HG03432 (cell line): ENCODE results near the gene LPO.

Experiments used
- ATAC-seq: cut with Tn5 transposase; IDR thresholded peaks from one replicate; pipeline ENCODE4 v1.9.1; 2021; ENCODE audit warnings: mild to moderate bottlenecking, moderate library complexity; ENCODE audit not compliant: unreplicated experiment

The LPO gene

DNA sequence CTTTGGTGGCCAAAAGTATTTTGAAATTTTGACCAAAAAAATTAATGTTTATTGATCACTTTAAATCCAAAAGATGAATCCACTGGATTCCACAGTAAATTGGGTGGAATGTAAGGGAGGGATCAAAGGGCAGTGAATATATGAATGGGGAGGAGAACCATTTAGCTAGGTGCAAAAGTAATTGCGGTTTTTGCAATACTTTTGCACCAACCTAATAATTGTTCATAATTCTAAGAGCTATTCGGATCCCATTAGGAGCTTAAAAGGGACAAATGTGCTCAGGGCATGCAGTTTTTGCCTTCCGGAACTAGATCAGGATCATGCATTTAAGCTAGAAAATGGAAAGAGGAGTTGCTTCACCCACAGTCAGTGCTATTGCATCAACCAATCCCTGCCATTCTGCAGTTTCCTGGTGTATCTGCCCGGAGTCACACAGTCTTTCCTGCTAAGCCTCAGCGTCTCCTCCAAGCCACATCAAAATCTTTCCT is at the start of gene LPO:
TSS of gene LPO (plus strand) at position 438 of the 488 bp plus-strand sequence. CDS start 4,396 bp downstream, outside the sequence.
- no peak for ATAC-seq

DNA sequence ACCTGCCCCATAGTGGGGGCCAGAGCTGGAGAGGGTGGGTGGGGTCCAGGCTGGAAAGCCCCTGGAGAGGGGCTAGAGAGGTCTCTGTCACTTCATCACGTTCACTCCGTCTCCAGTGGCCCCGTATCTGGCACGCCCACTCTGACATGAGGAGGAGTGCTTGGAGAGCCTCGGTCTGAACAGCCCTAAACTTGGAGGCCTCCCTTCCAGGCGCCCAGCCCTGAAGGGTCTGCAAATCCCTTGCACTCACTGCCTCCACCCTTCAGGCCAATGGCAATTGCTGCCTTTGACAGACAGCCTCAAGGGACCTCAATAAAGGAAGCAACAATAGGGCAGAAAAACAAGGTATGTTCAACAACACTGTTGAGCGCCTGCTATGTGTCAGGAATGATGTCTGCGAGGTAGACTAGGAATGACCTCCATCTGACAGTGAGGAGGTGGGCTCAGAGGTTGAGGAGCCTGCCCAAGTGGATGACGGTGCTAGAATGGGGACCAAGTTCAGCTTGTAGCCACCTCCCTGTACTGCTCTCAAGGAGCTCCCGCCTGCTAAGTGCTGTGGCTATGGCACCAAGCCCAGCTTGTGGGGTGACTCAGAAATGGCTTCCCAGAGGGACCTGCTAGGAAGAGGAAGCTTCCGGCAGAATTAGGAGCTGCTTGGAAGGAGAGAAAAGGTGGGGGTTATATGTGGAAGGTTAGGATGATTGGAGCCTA is 48.8 kb upstream of the LPO start:
- no peak for ATAC-seq

DNA sequence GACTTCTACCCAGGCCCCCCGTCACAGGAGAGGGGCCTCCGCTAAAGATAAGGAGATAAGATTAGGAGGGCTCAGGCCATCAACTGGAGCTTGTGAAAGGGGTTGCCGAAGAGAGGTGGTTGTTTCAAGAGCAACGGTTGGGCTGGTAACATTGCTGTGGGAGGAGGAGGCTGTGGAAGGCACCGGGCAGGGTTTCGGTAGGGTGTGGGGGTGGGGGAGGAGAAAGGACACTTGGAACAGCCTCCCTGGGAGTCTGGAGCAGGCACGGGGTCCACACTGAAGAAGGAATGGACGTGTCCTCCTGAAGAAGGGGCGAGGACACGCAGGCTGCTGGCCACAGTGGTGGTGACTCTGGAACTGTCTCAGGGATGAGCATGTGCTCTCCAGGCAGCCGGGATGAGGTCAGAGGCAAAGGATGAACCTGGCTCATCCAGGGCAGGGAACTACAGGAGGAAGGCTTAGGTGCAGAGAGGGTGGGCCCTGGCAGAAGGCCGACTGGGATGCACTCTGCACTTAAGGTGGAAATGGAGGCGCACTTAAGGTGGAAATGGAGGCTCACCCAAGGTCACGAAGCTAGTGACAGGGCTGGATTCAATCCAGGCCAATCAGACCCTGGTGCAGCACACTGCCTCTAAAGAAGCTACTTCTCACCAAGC is 47.0 kb upstream of the LPO start:
- ATAC-seq = no peak

DNA sequence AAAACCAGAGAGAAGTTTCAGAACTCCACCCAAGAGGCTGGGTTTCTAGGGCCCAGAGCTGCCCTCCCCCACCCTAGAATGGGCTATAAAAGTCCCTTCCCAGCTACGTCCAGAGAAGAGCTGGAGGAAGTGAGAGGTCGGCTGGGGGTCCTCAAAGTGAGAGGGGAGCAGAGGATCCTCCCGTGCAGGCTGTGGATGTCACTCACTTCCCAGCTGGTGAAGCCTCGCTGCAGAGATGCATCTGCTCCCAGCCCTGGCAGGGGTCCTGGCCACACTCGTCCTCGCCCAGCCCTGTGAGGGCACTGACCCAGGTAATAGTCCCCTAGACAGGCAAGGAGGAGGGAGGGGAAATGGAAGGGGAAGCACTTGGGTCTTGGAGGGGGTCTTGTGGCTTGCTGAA is 45.8 kb upstream of the LPO start, which contains the start of gene EPX:
TSS of gene EPX (plus strand) at position 115 of the 400 bp plus-strand sequence. CDS start at position 236, 121 bp downstream.
- no peak for ATAC-seq

DNA sequence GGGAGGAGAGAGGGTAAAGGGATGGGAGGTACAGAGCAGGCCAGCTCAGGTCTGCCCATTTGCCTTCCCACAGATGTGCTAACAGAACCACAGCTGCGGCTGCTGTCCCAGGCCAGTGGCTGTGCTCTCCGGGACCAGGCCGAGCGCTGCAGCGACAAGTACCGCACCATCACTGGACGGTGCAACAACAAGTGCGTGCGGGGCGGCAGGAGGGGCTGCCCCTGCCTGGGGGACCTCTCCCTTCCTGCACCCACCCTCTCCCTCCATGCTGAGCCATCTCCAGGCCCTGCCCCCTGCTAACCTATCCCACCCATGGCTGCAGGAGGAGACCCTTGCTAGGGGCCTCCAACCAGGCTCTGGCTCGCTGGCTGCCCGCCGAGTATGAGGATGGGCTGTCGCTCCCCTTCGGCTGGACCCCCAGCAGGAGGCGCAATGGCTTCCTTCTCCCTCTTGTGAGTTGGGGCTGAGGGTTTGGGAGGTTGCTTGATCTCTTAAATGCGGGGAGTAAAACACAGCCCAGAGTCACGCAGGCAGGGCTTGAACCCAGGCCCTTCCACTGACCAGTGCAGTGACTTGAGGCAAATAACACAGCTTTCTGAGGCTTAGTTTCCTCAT is 44.6 kb upstream of the LPO start:
- no peak for ATAC-seq

DNA sequence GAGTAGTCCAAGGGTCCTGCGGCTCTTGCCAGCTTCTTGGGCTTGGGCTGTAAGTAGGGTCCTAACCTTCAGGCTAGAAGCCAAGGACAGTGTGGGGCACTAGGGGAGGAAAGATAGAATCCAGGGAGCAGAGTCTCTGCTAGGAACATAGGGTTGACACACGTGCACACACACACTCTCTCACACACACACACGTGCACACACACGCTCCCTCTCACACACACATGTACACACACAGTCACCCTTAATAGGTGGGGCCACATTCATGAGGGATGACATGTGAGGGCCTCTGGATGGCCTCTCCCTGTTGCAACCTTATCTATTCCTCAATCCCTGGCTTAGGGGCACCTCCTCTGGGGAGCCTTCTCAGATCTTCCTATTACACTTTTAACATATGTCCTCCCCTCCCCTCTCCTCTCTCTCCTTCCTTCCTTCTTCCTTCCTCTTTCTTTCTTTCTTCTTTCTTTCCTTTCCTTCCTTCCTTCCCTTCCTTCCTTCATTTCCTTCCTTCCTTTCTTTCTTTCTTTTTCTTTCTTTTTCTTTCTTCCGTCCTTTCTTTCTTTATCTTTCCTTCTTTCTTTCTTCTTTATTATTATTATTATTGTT is 42.8 kb upstream of the LPO start:
- ATAC-seq = no peak

DNA sequence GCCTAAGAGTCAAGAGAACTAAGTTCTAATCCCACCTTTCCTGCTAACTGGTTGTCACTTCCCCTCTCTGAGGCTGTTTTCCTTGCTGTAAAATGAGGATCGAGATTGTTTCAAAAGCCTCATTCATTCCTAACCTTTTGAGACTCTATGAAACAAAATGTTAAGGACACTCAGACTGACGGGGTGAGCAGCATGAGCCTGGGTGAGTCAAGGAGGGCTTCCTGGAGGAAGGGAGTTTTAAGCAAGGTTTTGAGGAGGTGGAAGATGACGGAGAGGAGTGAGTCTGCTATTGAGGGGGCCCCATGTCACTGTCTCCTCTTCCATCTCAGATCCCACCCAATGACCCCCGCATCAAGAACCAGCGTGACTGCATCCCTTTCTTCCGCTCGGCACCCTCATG is 41.8 kb upstream of the LPO start:
- no peak for ATAC-seq

DNA sequence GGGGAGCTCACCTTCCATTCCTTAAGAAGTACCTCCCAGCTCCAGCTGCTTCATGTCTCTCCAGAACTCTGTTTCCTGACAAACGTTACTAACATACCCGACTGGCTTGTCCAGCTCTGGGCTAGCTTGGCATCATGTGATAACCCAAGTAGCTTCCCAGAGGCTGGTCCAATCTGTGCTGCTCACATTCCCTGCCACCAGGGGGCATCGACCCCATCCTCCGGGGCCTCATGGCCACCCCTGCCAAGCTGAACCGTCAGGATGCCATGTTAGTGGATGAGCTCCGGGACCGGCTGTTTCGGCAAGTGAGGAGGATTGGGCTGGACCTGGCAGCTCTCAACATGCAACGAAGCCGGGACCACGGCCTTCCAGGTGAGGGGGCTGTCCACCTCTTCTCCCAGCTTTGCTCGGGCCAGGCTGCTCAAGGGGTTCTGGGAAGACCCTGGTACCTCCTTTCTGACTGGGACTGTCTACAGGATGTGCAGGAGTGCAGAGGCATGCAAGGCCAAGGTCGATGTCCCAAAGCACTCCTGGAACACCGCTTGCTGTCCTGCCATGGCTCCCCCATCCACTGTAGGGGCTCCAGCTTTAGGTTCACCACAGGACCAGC is 38.3 kb upstream of the LPO start:
- ATAC-seq = no peak

DNA sequence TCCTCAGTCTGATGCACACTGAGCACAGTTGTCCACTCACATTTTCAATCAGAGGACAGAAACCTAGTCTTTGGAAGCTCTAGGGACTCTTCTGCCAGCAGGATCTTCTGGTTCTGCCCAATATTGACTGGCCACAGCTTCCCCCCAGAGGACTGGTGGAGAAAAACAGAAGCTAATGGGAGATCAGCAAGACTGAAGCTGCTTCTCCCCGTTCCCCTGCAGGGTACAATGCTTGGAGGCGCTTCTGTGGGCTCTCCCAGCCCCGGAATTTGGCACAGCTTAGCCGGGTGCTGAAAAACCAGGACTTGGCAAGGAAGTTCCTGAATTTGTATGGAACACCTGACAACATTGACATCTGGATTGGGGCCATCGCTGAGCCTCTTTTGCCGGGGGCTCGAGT is 35.5 kb upstream of the LPO start:
- ATAC-seq = no peak

DNA sequence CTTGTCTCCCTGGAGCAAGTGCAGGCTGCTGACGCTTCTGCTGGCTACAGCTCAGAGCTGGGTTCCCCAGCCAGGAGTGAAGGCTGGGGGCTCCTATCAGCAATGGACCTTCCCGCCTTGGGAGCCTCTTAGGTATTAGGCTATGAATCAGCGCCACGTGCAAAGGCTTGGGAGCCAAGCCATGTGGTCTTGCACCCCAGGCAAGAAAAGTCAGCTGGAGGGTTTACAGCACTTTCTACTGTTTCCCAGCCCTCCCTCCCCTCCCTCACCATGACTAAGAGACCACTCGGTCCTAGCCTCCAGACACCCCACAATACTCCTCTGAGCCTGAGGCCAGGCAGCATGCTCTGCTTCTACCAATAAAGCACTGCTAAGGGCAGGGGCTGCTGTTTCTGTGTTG is 33.6 kb upstream of the LPO start:
- no peak for ATAC-seq

DNA sequence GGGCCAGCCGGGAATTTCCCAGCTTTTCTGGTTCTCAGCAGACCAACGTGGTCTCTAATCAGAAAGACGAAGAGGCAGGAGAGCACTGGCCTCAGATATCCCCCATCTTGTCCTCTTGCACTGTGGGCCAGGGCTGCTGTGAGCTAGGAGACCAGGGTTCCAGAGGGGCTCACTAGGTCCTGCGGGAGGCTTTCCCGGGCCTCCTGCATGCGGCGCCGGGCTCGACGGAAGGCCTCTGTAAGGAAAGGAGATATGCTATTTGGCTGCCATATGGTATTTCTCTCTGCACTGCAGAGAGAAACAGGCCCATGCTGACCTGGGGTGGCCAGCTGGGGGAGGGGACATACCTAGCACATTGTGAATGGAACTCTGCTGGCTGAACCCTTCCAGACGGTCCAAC is 32.4 kb upstream of the LPO start:
- no peak for ATAC-seq

DNA sequence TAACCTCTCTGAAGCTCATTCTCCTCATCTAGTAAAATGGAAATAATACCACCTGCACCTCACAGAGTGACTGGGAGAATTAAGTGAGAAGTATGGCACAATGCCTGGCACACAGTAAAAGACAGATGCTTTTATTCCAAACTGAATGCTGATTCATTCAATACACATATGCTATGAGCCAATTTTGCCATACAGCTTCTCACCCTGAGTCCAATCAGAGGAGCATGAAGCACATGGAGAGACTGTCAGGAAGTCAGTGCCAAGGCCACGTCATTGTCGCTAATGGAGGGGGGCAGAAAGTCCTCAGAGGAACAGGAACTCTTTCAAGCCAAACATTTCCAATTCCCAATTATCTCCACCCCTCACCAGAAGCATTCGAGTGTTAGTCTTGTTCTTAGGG is 30.9 kb upstream of the LPO start:
- no peak for ATAC-seq

DNA sequence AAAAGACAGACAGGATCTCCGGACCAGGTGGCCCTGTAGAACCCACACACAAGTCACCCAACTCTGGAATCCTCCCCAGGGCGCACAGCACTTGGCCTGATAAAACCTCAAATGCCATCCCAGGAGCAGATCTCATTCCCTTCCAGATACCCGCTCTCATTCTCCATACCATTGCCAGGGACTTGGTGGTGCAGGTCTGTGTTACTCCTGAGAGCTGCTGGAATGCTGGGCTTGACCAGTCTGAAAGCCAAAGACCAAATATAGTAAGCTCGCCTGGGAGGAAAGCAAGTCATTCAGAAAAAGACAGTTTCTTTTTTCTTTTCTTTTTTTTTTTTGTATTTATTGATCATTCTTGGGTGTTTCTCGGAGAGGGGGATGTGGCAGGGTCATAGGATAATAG is 30.0 kb upstream of the LPO start:
- no peak for ATAC-seq

DNA sequence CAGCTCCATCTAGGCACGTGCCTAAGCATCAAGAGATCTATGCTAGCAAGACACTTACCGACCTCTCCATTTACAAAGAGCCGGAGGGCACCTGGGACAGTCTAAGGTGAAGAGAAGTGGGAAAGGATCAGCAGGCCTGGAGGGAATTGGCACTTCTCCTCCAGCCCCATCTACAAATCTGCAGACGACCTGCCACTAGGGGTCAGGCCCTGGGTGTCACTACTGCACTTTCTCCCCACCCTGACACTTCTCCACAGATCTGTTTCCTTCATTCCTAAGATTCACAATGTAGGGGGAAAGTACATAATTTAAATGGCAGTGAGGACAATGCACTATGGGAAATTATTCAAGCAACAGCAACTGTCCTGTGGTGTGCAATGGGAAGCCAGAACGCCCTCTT is 27.5 kb upstream of the LPO start:
- no peak for ATAC-seq

DNA sequence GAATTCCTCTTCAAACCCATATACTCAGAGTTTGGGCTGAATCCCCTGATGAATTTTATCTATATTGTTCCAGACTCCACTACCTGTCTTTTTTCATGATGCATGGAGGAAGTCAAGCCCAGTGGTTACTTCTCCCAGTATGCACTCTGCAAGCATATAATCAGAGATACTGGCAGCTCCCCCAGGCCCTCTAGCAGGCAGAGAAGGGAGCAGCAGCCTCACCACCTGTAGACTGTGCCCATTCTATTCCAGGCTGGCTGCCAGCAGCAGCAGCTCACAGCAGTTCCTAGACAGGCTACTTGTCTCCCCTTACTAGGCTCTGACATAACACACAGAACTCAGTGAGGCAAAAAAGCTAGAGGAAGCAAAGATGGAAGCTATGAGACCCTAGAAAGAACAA is 22.7 kb upstream of the LPO start:
- ATAC-seq = no peak

DNA sequence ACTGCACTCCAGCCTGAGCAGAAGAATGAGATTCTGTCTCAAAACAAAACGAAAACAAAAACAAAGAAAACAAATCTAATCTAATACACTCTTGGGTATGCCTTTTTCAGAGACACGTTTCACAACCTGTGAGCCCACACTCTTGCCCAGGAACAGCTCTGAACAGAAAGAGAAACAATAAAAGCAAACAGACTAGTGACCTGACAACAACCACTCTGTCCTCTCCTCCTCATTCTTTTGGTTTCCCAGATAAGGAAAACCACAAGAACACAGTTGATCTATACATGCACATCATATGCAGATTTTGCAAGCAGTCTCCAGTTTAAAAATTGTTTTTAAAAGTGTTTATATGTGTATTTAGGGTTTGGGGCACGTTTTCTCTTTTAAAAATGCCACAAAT is 20.6 kb upstream of the LPO start:
- no peak for ATAC-seq

DNA sequence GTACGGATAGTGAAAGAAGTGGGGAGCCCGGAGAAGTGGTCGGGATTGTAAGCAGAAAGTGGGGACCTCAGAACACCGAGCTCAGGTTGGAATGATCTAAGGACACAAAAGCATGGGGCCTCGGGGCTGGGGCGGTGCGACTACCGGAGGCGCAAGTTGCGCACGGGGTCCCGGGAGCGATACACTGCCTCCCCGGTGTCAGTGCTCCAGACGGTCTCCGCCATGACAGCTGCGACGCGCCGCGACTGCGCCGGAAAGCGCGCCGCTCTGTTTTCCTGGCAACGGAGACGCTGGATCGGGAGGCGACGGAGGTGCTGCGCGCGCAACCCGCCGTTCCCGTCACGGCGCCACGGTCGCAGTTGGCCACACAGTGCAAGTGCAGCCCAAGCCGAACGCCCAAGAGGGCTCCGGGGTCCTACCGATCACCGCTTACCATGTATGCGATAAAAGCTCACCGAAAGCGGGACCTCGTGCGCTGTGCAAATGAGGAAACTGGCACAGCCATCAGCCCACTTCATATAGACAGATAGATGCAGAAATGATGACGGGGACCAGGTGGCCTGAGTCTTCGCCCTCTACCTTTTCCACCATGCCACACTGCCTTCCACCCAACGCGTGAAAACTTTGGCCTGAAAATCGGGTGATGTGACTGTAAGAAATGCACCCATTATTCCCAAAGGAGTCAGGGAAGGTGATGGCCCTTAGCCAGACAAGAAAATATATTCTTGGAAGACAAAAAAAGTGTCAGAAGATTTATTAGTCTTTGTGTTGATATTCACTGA is 19.2 kb upstream of the LPO start, which contains the start of gene MKS1:
TSS of gene MKS1 (minus strand) at position 249 of the 782 bp plus-strand sequence. CDS start at position 224, 25 bp downstream.
- ATAC-seq = peak; percentile 96

DNA sequence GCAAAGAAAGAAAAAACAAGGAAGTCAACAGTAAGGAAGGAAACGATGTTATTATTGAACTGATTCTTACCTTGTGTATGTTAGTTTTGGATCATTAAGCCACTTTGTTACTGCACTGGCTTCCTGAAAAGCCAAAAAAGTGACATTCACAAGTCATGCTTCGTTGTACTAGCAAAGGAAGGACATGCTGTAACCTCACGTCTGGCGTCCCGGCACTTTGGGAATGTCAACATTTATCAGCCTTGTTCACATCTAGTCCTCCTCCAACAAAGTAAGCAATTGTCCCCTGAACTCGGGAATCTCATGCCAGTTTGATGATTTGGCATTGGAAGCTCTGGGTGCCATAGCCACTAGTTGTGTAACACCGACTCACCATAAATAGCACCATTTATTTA is 18.6 kb upstream of the LPO start:
- no peak for ATAC-seq

DNA sequence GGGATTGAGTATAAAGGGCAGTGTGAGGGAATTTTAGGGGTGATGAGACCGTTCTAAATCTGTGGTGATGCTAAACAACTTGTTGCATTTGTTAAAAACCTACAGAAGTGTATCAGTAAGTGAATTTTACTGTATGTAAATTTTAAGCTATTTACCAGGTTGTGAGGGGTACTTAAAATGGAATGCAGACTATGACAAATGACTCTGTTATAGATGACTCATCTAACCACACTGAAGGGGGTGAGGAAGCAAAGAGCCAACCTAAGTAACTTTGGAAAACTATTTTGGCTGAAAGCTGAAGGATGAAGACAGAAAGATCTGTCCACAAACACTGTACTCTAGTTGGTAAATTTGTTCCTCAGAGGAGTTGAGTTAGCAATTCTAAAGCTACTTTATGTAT is 14.1 kb upstream of the LPO start:
- no peak for ATAC-seq

DNA sequence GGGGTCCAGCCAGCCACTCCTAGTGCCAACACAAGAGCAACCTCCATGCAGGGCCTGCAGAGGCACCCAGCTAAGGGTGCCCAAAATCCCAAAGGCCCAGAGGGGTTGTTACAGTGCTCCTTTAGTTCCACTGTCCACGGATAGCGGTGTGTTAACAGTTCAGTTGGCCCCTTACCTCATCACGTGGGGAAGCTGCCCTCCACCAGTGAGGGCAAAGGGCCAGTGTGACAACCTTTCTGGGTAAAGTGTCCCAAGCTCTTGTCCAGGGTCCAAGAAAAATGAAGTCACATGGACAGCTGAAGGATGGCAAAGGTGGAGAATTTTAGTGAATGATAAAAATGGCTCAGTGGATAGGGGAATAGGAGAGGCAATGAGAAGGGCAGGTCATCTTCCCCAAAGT is 10.7 kb upstream of the LPO start:
- ATAC-seq = no peak
